ENCODE results near the gene CYB5B.

CYB5B gene

GRCh38 chr16:69424053-69424934 lies at the start of gene CYB5B:
TSS of gene CYB5B (plus strand) at chr16:69424619. CDS start at chr16:69424684, 65 bp downstream.
- no peak for TF ChIP-seq CTCF (IDR thresholded peaks at IDR 0.05; ENCODE audit: low read depth, low read length)
- peak within 1 kb of the TSS; percentile 84 for H3K4me3 ChIP-seq (ENCODE audit: low read depth, low read length)
- DNase-seq (ENCODE audit: low read depth, low spot score), result peak; percentile 99
- in situ Hi-C loops (cut with HindIII; ENCODE audit: low sequenced_read_pairs), result no loop called here

GRCh38 chr16:69376393-69377059 lies 47.9 kb upstream of the CYB5B start:
- H3K4me3 ChIP-seq (ENCODE audit: low read depth, low read length), result no peak overlapping the region
- no peak for TF ChIP-seq CTCF (IDR thresholded peaks at IDR 0.05; ENCODE audit: low read depth, low read length)
- in situ Hi-C loops (cut with HindIII; ENCODE audit: low sequenced_read_pairs), result no loop called here
- DNase-seq (ENCODE audit: low read depth, low spot score), result no peak

- TF ChIP-seq CTCF (IDR thresholded peaks at IDR 0.05; ENCODE audit: low read depth, low read length), result no peak
- no peak for DNase-seq (ENCODE audit: low read depth, low spot score)
- H3K4me3 ChIP-seq (ENCODE audit: low read depth, low read length), result no peak overlapping the region
- in situ Hi-C loops (cut with HindIII; ENCODE audit: low sequenced_read_pairs), result no loop called here
These were observed 46.4 kb upstream of the CYB5B start for GRCh38 chr16:69378036-69378435.

- TF ChIP-seq CTCF (IDR thresholded peaks at IDR 0.05; ENCODE audit: low read depth, low read length), result no peak
- in situ Hi-C loops (cut with HindIII; ENCODE audit: low sequenced_read_pairs), result no loop called here
- no peak for DNase-seq (ENCODE audit: low read depth, low spot score)
- no peak overlapping the region for H3K4me3 ChIP-seq (ENCODE audit: low read depth, low read length)
These were observed 45.7 kb upstream of the CYB5B start for GRCh38 chr16:69378760-69379159.

GRCh38 chr16:69381231-69381630 lies 43.2 kb upstream of the CYB5B start:
- in situ Hi-C loops (cut with HindIII; ENCODE audit: low sequenced_read_pairs), result no loop called here
- no peak overlapping the region for H3K4me3 ChIP-seq (ENCODE audit: low read depth, low read length)
- TF ChIP-seq CTCF (IDR thresholded peaks at IDR 0.05; ENCODE audit: low read depth, low read length), result no peak
- DNase-seq (ENCODE audit: low read depth, low spot score), result no peak

GRCh38 chr16:69382421-69382820 lies 42.0 kb upstream of the CYB5B start:
- in situ Hi-C loops (cut with HindIII; ENCODE audit: low sequenced_read_pairs), result no loop called here
- TF ChIP-seq CTCF (IDR thresholded peaks at IDR 0.05; ENCODE audit: low read depth, low read length), result no peak
- no peak overlapping the region for H3K4me3 ChIP-seq (ENCODE audit: low read depth, low read length)
- DNase-seq (ENCODE audit: low read depth, low spot score), result no peak
